ENCODE measurements around the gene KIAA1328. TPM values are rescaled to one million over a fixed set of nuclear protein-coding genes. Genes with fewer than 3 reads are reported as not detected.
"Not testable (repeated sequence)": the region's sequence is repeated elsewhere in the genome, so short reads cannot be mapped to it uniquely, and the experiment has no call there.

Gene KIAA1328
- total and polyA plus RNA-seq, 4 donors = 0.95 to 7.4 (median 2.9) TPM

- no peak for DNase-seq (ENCODE audit: low spot score)
- no peak overlapping the region for H3K4me3 ChIP-seq (ENCODE audit: low read depth in 1 of 3, low read length in 3 of 3)
- no peaks in the 10 kb centered on the region for H3K36me3 ChIP-seq (ENCODE audit: control insufficient read depth in 4 of 4, insufficient read depth in 3 of 4, low read depth in 1 of 4, low read length in 3 of 4)
- H3K9me3 ChIP-seq (ENCODE audit: control insufficient read depth in 4 of 4, low read length in 3 of 4) = no peaks in the 10 kb centered on the region
- H3K27ac ChIP-seq (ENCODE audit: low read depth in 1 of 2, low read length in 2 of 2) = no peak overlapping the region
- no peaks in the 10 kb centered on the region for H3K27me3 ChIP-seq (ENCODE audit: control insufficient read depth in 4 of 4, insufficient read depth in 4 of 4, low read length in 3 of 4)
- H3K4me1 ChIP-seq (ENCODE audit: control insufficient read depth in 4 of 4, insufficient read depth in 4 of 4, low read length in 3 of 4) = no peaks in the 10 kb centered on the region
- H3K9ac ChIP-seq (ENCODE audit: low read depth in 1 of 2, low read length in 2 of 2) = no peak overlapping the region
- no peak for TF ChIP-seq NR2F2 (IDR thresholded peaks at IDR 0.05)
- no peak for TF ChIP-seq JUND (IDR thresholded peaks at IDR 0.05)
- no peak for TF ChIP-seq RAD21 (IDR thresholded peaks at IDR 0.05)
- no peak for TF ChIP-seq ZBTB33 (IDR thresholded peaks at IDR 0.05)
- no peak for TF ChIP-seq CTCF (IDR thresholded peaks at IDR 0.05; ENCODE audit: low read depth, low read length, missing input control)
- TF ChIP-seq RXRA (IDR thresholded peaks at IDR 0.05) = no peak
- TF ChIP-seq GABPA (IDR thresholded peaks at IDR 0.05 in 1 of 2, conservative IDR thresholded peaks at IDR 0.05 in 1 of 2) = no peak
- TF ChIP-seq HNF4A (conservative IDR thresholded peaks at IDR 0.05) = no peak
- TF ChIP-seq YY1 (IDR thresholded peaks at IDR 0.05) = no peak
- TF ChIP-seq TAF1 (conservative IDR thresholded peaks at IDR 0.05) = no peak
- no peak for TF ChIP-seq FOXA1 (IDR thresholded peaks at IDR 0.05)
- no peak for TF ChIP-seq EGR1 (IDR thresholded peaks at IDR 0.05; ENCODE audit: low read depth in 2 of 2)
- no peak for TF ChIP-seq FOXA2 (IDR thresholded peaks at IDR 0.05)
- no peak for TF ChIP-seq REST (IDR thresholded peaks at IDR 0.05)
- no peak for TF ChIP-seq HNF4G (IDR thresholded peaks at IDR 0.05)
- no peak for TF ChIP-seq MAX (IDR thresholded peaks at IDR 0.05)
- no peak for TF ChIP-seq SP1 (IDR thresholded peaks at IDR 0.05)
- TF ChIP-seq ATF3 (IDR thresholded peaks at IDR 0.05) = no peak
Measured at GRCh38 chr18:36872329-36872728, 43.4 kb downstream of the KIAA1328 start.

GRCh38 chr18:36873826-36874225 lies 44.9 kb downstream of the KIAA1328 start:
- H3K27me3 ChIP-seq (ENCODE audit: control insufficient read depth in 4 of 4, insufficient read depth in 4 of 4, low read length in 3 of 4); H3K36me3 ChIP-seq (ENCODE audit: control insufficient read depth in 4 of 4, insufficient read depth in 3 of 4, low read depth in 1 of 4, low read length in 3 of 4); H3K4me1 ChIP-seq (ENCODE audit: control insufficient read depth in 4 of 4, insufficient read depth in 4 of 4, low read length in 3 of 4); H3K4me3 ChIP-seq (ENCODE audit: low read depth in 1 of 3, low read length in 3 of 3); H3K27ac ChIP-seq (ENCODE audit: low read depth in 1 of 2, low read length in 2 of 2); H3K9ac ChIP-seq (ENCODE audit: low read depth in 1 of 2, low read length in 2 of 2); DNase-seq (ENCODE audit: low spot score); H3K9me3 ChIP-seq (ENCODE audit: control insufficient read depth in 4 of 4, low read length in 3 of 4): not testable (repeated sequence)

- DNase-seq (ENCODE audit: low spot score); H3K4me1 ChIP-seq (ENCODE audit: control insufficient read depth in 4 of 4, insufficient read depth in 4 of 4, low read length in 3 of 4); H3K27ac ChIP-seq (ENCODE audit: low read depth in 1 of 2, low read length in 2 of 2); H3K9ac ChIP-seq (ENCODE audit: low read depth in 1 of 2, low read length in 2 of 2); H3K27me3 ChIP-seq (ENCODE audit: control insufficient read depth in 4 of 4, insufficient read depth in 4 of 4, low read length in 3 of 4); H3K36me3 ChIP-seq (ENCODE audit: control insufficient read depth in 4 of 4, insufficient read depth in 3 of 4, low read depth in 1 of 4, low read length in 3 of 4); H3K9me3 ChIP-seq (ENCODE audit: control insufficient read depth in 4 of 4, low read length in 3 of 4); H3K4me3 ChIP-seq (ENCODE audit: low read depth in 1 of 3, low read length in 3 of 3): not testable (repeated sequence)
- WGBS = 99% methylated on average over 3 of the region's 3 CpGs
Measured at GRCh38 chr18:36879796-36880195, 50.9 kb downstream of the KIAA1328 start.
